Ureter (tissue), 1 donor: ENCODE measurements around the gene PTPN9. TPM values are rescaled to one million over a fixed set of nuclear protein-coding genes. Genes with fewer than 3 reads are reported as not detected.

Source experiments
- DNase-seq: peaks from one replicate; pipeline ENCODE4 v3.0.0-alpha.2; 2020; ENCODE audit warnings: low spot score
- total RNA-seq: library from RNA; stranded (reverse); gene quantifications from one replicate; pipeline ENCODE4 v1.2.4, GENCODE V29; 2023
- donor health status: DM: yes; HTN: yes; CAD: no.

Gene PTPN9
- total RNA-seq, 1 donor from 2014 or later = 37.9 TPM

DNA sequence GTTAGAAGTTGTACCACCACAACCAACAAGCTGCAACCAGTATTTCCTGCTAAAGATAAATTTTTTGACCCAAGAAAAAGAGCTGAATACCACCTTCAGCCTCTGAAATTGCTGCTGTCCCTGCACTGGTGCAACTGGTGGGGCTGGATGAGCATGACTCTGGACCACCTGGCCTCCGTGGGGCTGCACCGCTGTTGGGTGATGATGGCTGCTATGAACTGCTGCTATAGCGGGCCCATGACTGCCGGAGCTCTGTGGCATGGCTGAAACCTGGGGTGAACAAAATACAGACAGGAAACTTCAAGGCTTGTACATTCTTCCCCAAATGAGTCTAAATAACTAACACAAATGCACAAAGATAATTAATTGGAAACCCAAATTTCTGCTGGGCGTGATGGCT lies 156.6 kb downstream of the PTPN9 start:
- no peak for DNase-seq

DNA sequence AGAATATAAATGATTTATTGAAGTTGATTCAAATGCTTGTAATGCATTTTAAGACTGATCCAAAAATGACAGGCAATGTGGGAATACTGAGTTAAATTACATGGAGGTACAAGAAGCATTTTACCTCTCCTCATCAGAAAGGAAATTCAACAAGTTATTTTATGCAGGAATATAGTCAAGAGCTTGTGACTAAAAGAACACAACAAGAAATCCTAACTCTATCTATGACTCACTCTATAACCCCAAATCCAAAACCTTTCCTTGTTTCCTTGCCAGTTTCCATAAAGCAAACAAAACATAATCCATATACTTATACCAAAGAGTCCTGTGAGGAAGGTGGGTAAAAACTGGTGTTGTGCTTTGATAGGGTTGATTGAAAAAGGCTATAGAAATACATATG lies 158.4 kb downstream of the PTPN9 start:
- no peak for DNase-seq

DNA sequence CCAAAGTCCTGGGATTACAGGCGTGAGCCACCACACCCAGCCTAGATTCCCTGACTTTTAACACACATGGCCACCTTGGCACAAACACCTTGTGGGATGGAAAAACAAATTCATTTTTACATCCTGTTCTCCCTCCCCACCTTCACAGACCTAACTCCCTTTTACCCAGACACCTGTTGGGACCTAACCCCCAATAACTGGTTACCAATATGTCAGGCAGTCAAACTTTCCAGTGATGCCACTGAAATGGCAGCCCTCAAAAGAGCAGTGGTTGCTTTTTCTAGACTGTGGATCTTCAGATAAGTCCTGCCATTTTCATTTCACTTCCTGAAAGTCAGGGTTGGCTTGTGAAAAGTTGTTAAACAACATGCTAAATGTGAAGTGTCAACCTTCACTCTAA lies 162.5 kb downstream of the PTPN9 start:
- no peak for DNase-seq

Other genes starting within 250 kb of the PTPN9 start
- 53.0 TPM for gene COMMD4, start 243.3 kb downstream of the PTPN9 start, total RNA-seq
- gene NEIL1, start 232.3 kb downstream of the PTPN9 start, total RNA-seq = 44.9 TPM
- 325 TPM for gene MAN2C1, start 210.7 kb downstream of the PTPN9 start, total RNA-seq
- 93.6 TPM for gene SIN3A, start 127.6 kb downstream of the PTPN9 start, total RNA-seq
- gene SNUPN, start 46.4 kb upstream of the PTPN9 start, total RNA-seq = 20.8 TPM
- gene IMP3, start 60.9 kb upstream of the PTPN9 start, total RNA-seq = 63.9 TPM
- gene SNX33, start 68.6 kb upstream of the PTPN9 start, total RNA-seq = 34.2 TPM
- gene CSPG4, start 133.5 kb upstream of the PTPN9 start, total RNA-seq = 31.0 TPM